Spinal cord (tissue), 10 donors: ENCODE data around the gene SOCS7. TPM values are rescaled to one million over a fixed set of nuclear protein-coding genes. Genes with fewer than 3 reads are reported as not detected.

ENCODE experiments used
- DNase-seq, 6 donors: peaks; one replicate each; pipeline versions ENCODE4 v3.0.0 to v3.0.0-alpha.2; 2013 to 2015; ENCODE audit warnings: low spot score in 6 of 6, low read depth in 4 of 6
- H3K27ac ChIP-seq: one replicate; pipeline ENCODE4 v1.5.1; 2013; ENCODE audit warnings: low read depth, low read length, control low read depth
- H3K27me3 ChIP-seq: one replicate; pipeline ENCODE4 v1.6.1; 2013; ENCODE audit warnings: low read length; ENCODE audit not compliant: control insufficient read depth, insufficient read depth
- H3K36me3 ChIP-seq: one replicate; pipeline ENCODE4 v1.6.1; 2013; ENCODE audit warnings: low read length; ENCODE audit not compliant: control insufficient read depth, insufficient read depth
- H3K4me1 ChIP-seq: one replicate; pipeline ENCODE4 v1.6.1; 2013; ENCODE audit warnings: low read length; ENCODE audit not compliant: control insufficient read depth, insufficient read depth
- H3K4me3 ChIP-seq: one replicate; pipeline ENCODE4 v1.5.1; 2013; ENCODE audit warnings: low read depth, low read length, control low read depth
- H3K9me3 ChIP-seq: one replicate; pipeline ENCODE4 v1.6.1; 2013; ENCODE audit warnings: low read length; ENCODE audit not compliant: control insufficient read depth, insufficient read depth
- WGBS: methylation state at CpG from one replicate; pipeline ENCODE4 v1.1.5; 2013; ENCODE audit warnings: missing lambda C conversion rate; ENCODE audit not compliant: insufficient coverage; 5-methylcytosine and 5-hydroxymethylcytosine counted together
- polyA plus RNA-seq, 2 donors: library from polyadenylated mRNA; unstranded; fragments of 120-200 nt; gene quantifications; one replicate each; pipeline ENCODE4 v1.2.1, GENCODE V29; 2013; ENCODE audit not compliant: insufficient read length in 2 of 2
- total RNA-seq, 2 donors: library from RNA; depleted of rRNA in 1 of 2; stranded (reverse); fragments of 120-200 nt in 1 of 2; fragments of >200 nt in 1 of 2; gene quantifications; one replicate each; pipeline versions ENCODE4 v1.2.3 to v1.2.4, GENCODE V29; 2013 to 2014
- donor health status: healthy.

SOCS7 gene
- total and polyA plus RNA-seq, 4 donors = 22.2 to 33.4 (median 28.7) TPM

GRCh38 chr17:38425744-38426143 is 74.1 kb downstream of the SOCS7 start:
- peaks cover 3% of the 10 kb centered on the region for H3K36me3 ChIP-seq
- no peaks in the 10 kb centered on the region for H3K9me3 ChIP-seq
- H3K27ac ChIP-seq = peak overlapping the region; percentile 55
- H3K27me3 ChIP-seq = no peaks in the 10 kb centered on the region
- no peak for DNase-seq
- H3K4me1 ChIP-seq = peaks cover 78% of the 10 kb centered on the region
- H3K4me3 ChIP-seq = no peak overlapping the region
- 56% methylated on average over 7 of the region's 9 CpGs for WGBS

- H3K9me3 ChIP-seq = no peaks in the 10 kb centered on the region
Observed at GRCh38 chr17:38426441-38426840, 74.8 kb downstream of the SOCS7 start.

GRCh38 chr17:38427160-38427949 is 75.7 kb downstream of the SOCS7 start:
- peak overlapping the region; percentile 84 for H3K27ac ChIP-seq
- no peaks in the 10 kb centered on the region for H3K27me3 ChIP-seq
- peak overlapping the region; percentile 55 for H3K4me3 ChIP-seq
- DNase-seq = no peak
- peaks cover 77% of the 10 kb centered on the region for H3K4me1 ChIP-seq
- WGBS = 57% methylated on average over 4 of the region's 7 CpGs
- peaks cover 7% of the 10 kb centered on the region for H3K36me3 ChIP-seq
- H3K9me3 ChIP-seq = no peaks in the 10 kb centered on the region

More at GRCh38 chr17:38426441-38426840, 74.8 kb downstream of the SOCS7 start:
- Histone ChIP-seq H3K27ac (no peak overlapping the region), H3K4me1 (peaks cover 77% of the 10 kb centered on the region), H3K36me3 (peaks cover 3% of the 10 kb centered on the region), H3K27me3 (no peaks in the 10 kb centered on the region), H3K4me3 (no peak overlapping the region)
- DNase-seq = no peak

- Histone ChIP-seq H3K36me3 (peaks cover 7% of the 10 kb centered on the region), H3K4me1 (peaks cover 77% of the 10 kb centered on the region), H3K27ac (peak within 1 kb of the TSS; percentile 84), H3K4me3 (peak within 1 kb of the TSS; percentile 55), H3K9me3 (no peaks in the 10 kb centered on the region), H3K27me3 (no peaks in the 10 kb centered on the region)
- DNase-seq = peak in 2 of 6 donors; percentile 61 to 74
- 0% methylated on average over 34 of the region's 46 CpGs for WGBS
Observed at GRCh38 chr17:38428112-38428642, 76.5 kb downstream of the SOCS7 start, which contains the start of gene ARHGAP23. Gene ARHGAP23, plus strand, starts transcription at chr17:38428464. Its CDS starts 22 bp downstream, at chr17:38428486.

GRCh38 chr17:38428643-38429371 is 77.2 kb downstream of the SOCS7 start:
- DNase-seq = peak in 1 of 6 donors; percentile 64
- Histone ChIP-seq H3K9me3 (no peaks in the 10 kb centered on the region), H3K27me3 (no peaks in the 10 kb centered on the region), H3K4me3 (peak overlapping the region; percentile 55), H3K4me1 (peaks cover 84% of the 10 kb centered on the region), H3K27ac (peak overlapping the region; percentile 78), H3K36me3 (peaks cover 11% of the 10 kb centered on the region)
- 2% methylated on average over 53 of the region's 56 CpGs for WGBS

- Histone ChIP-seq H3K9me3 (no peaks in the 10 kb centered on the region), H3K36me3 (peaks cover 12% of the 10 kb centered on the region), H3K27ac (peak overlapping the region; percentile 78), H3K27me3 (no peaks in the 10 kb centered on the region), H3K4me3 (peak overlapping the region; percentile 55), H3K4me1 (peaks cover 89% of the 10 kb centered on the region)
- WGBS = 85% methylated on average over 5 of the region's 9 CpGs
- no peak for DNase-seq
Observed at GRCh38 chr17:38429476-38430100, 77.9 kb downstream of the SOCS7 start.

- Histone ChIP-seq H3K27ac (peak overlapping the region; percentile 78), H3K9me3 (no peaks in the 10 kb centered on the region), H3K36me3 (peaks cover 16% of the 10 kb centered on the region), H3K27me3 (no peaks in the 10 kb centered on the region), H3K4me1 (peaks cover 89% of the 10 kb centered on the region), H3K4me3 (no peak overlapping the region)
- 24% methylated on average over 3 of the region's 3 CpGs for WGBS
- DNase-seq = no peak
Observed at GRCh38 chr17:38430316-38430715, 78.7 kb downstream of the SOCS7 start.

GRCh38 chr17:38430822-38431221 is 79.2 kb downstream of the SOCS7 start:
- no peak overlapping the region for H3K4me3 ChIP-seq
- no peak for DNase-seq
- H3K4me1 ChIP-seq = peaks cover 89% of the 10 kb centered on the region
- H3K36me3 ChIP-seq = peaks cover 18% of the 10 kb centered on the region
- 66% methylated on average over 2 of the region's 2 CpGs for WGBS
- no peaks in the 10 kb centered on the region for H3K9me3 ChIP-seq
- peak overlapping the region; percentile 48 for H3K27ac ChIP-seq
- H3K27me3 ChIP-seq = no peaks in the 10 kb centered on the region

- no peaks in the 10 kb centered on the region for H3K9me3 ChIP-seq
- H3K27ac ChIP-seq = peak overlapping the region; percentile 48
- 57% methylated on average over 5 of the region's 10 CpGs for WGBS
- H3K27me3 ChIP-seq = no peaks in the 10 kb centered on the region
- H3K4me1 ChIP-seq = peaks cover 93% of the 10 kb centered on the region
- H3K4me3 ChIP-seq = no peak overlapping the region
- H3K36me3 ChIP-seq = peaks cover 23% of the 10 kb centered on the region
- DNase-seq = no peak
Observed at GRCh38 chr17:38431346-38432145, 79.9 kb downstream of the SOCS7 start.
